Stomach (tissue), 9 donors: ENCODE data around the gene CRTC2. TPM values are rescaled to one million over a fixed set of nuclear protein-coding genes. Genes with fewer than 3 reads are reported as not detected.
A peak's percentile ranks its signal among the peaks of the same experiment; 100 is the strongest.

ENCODE experiments used
- DNase-seq, 2 donors: peaks; one replicate each; pipeline versions ENCODE4 v3.0.0 to v3.0.0-alpha.2; 2013 to 2019
- H3K27ac ChIP-seq, 5 donors: fragments of 200-600 bp in 4 of 5; sonication (generic) in 4 of 5; one replicate each; pipeline ENCODE4 v1.5.1; 2013 to 2019; ENCODE audit warnings: mild to moderate bottlenecking in 1 of 5, moderate library complexity in 1 of 5
- H3K27me3 ChIP-seq, 3 donors: fragments of 200-600 bp; sonication (generic); one replicate each; pipeline ENCODE4 v1.5.1; 2017 to 2019; ENCODE audit warnings: mixed run types in 1 of 3
- H3K36me3 ChIP-seq, 4 donors: fragments of 200-600 bp; sonication (generic); 1 replicate in 3 of 4; 2 replicates in 1 of 4; pipeline ENCODE4 v1.5.1; 2016 to 2019
- H3K4me1 ChIP-seq, 4 donors: fragments of 200-600 bp; sonication (generic); one replicate each; pipeline ENCODE4 v1.5.1; 2016 to 2019
- H3K4me3 ChIP-seq, 4 donors: fragments of 200-600 bp; sonication (generic) in 3 of 4; one replicate each; pipeline ENCODE4 v1.5.1; 2016 to 2019; ENCODE audit warnings: mild to moderate bottlenecking in 1 of 4
- H3K9me3 ChIP-seq, 4 donors: fragments of 200-600 bp; sonication (generic); one replicate each; pipeline ENCODE4 v1.5.1; 2016 to 2019
- CTCF ChIP-seq, 7 experiments: fragments of 450-650 bp in 4 of 7; fragments of 200-600 bp in 3 of 7; sonication (generic) in 3 of 7; IDR thresholded peaks; one replicate each; pipeline ENCODE4 v1.5.1; 2016 to 2019; ENCODE audit warnings: antibody characterized with exemption in 7 of 7, control low read depth in 2 of 7, mild to moderate bottlenecking in 1 of 7
- EP300 ChIP-seq: sonication (generic); formaldehyde crosslinking; IDR thresholded peaks from one replicate; pipeline ENCODE4 v1.6.1; 2017; ENCODE audit warnings: antibody characterized with exemption
- POLR2A ChIP-seq, 4 donors: fragments of 450-650 bp; IDR thresholded peaks; one replicate each; pipeline ENCODE4 v1.6.1; 2016; ENCODE audit warnings: antibody characterized with exemption in 4 of 4, control low read depth in 2 of 4, mild to moderate bottlenecking in 1 of 4, moderate library complexity in 1 of 4
- POLR2AphosphoS5 ChIP-seq, 3 donors: sonication (generic); formaldehyde crosslinking; IDR thresholded peaks; one replicate each; pipeline ENCODE4 v1.6.1; 2016; ENCODE audit warnings: antibody characterized with exemption in 3 of 3
- WGBS, 5 donors: extraction: QIAGEN DNeasy Blood & Tissue Kit in 3 of 5; methylation state at CpG; one replicate each; pipeline versions ENCODE4 v1.1.5 to v1.1.7; 2013 to 2018; 5-methylcytosine and 5-hydroxymethylcytosine counted together
- intact Hi-C: fragments of 100-400 bp; cut with DNase I; formaldehyde crosslinking; loops from one replicate; pipeline ENCODE4 v1.15.1; 2023; ENCODE audit warnings: low total_unique reads
- polyA plus RNA-seq, 3 donors: library from polyadenylated mRNA; stranded (reverse); fragments of 200-250 nt; gene quantifications; one replicate each; pipeline ENCODE4 v1.2.3, GENCODE V29; 2013
- total RNA-seq, 5 donors: library from RNA; depleted of rRNA; stranded (reverse); fragments of >200 nt; gene quantifications; one replicate each; pipeline versions ENCODE4 v1.1.0 to v1.2.3, GENCODE V29; 2014 to 2016
- donor health status: healthy with polysubstance abuse.
- donor health status: Bipolar disorder and iron deficiency.
- donor health status: healthy.

CRTC2 gene
- total and polyA plus RNA-seq, 8 donors, result 1.4 to 49.6 (median 21.6) TPM

GRCh38 chr1:153921803-153922075 is 36.7 kb downstream of the CRTC2 start:
- DNase-seq, result peak in 1 of 2 donors; percentile 37
- H3K4me3 ChIP-seq, result peak overlapping the region; percentile 89 to 93 (median 90)
- 1 to 4% (median 3%) methylated on average over 10 of the region's 10 CpGs for WGBS, 5 donors
- peaks cover 31 to 62% (median 51%) of the 10 kb centered on the region in 4 donors for H3K4me1 ChIP-seq
- intact Hi-C loops, result no loop called here
- peaks cover 0 to 6% (median 3%) of the 10 kb centered on the region in 4 donors for H3K36me3 ChIP-seq
- H3K27ac ChIP-seq, result peak overlapping the region; percentile 53 to 93 (median 92)
- H3K27me3 ChIP-seq, result no peaks in the 10 kb centered on the region
- TF ChIP-seq CTCF (IDR thresholded peaks at IDR 0.05), result no peak
- no peak for TF ChIP-seq POLR2A (IDR thresholded peaks at IDR 0.05)
- TF ChIP-seq EP300, result no peak
- TF ChIP-seq POLR2AphosphoS5 (IDR thresholded peaks at IDR 0.05), result no peak
- no peaks in the 10 kb centered on the region for H3K9me3 ChIP-seq

GRCh38 chr1:153921080-153921802 is 37.2 kb downstream of the CRTC2 start:
- no peaks in the 10 kb centered on the region for H3K27me3 ChIP-seq
- 12 to 21% (median 15%) methylated on average over 3 of the region's 3 CpGs for WGBS, 5 donors
- H3K27ac ChIP-seq, result peak overlapping the region; percentile 53 to 93 (median 92)
- no peak for DNase-seq
- peaks cover 31 to 63% (median 53%) of the 10 kb centered on the region in 4 donors for H3K4me1 ChIP-seq
- peak overlapping the region; percentile 89 to 93 (median 90) for H3K4me3 ChIP-seq
- no peak for TF ChIP-seq CTCF (IDR thresholded peaks at IDR 0.05)
- TF ChIP-seq POLR2AphosphoS5 (IDR thresholded peaks at IDR 0.05), result no peak
- no peak for TF ChIP-seq EP300
- no peak for TF ChIP-seq POLR2A (IDR thresholded peaks at IDR 0.05)
- H3K36me3 ChIP-seq, result peaks cover 0 to 6% (median 3%) of the 10 kb centered on the region in 4 donors
- intact Hi-C loops, result no loop called here
- no peaks in the 10 kb centered on the region for H3K9me3 ChIP-seq

- peak overlapping the region in 3 of 5 donors; percentile 19 to 93 (median 34) for H3K27ac ChIP-seq
- intact Hi-C loops, result no loop called here
- H3K4me3 ChIP-seq, result peak overlapping the region in 2 of 4 donors; percentile 90 to 93
- no peak for TF ChIP-seq POLR2A (IDR thresholded peaks at IDR 0.05)
- TF ChIP-seq EP300, result no peak
- no peak for TF ChIP-seq POLR2AphosphoS5 (IDR thresholded peaks at IDR 0.05)
- TF ChIP-seq CTCF (IDR thresholded peaks at IDR 0.05), result no peak
- 42 to 51% (median 45%) methylated on average over 4 of the region's 4 CpGs for WGBS, 5 donors
- peaks cover 31 to 70% (median 53%) of the 10 kb centered on the region in 4 donors for H3K4me1 ChIP-seq
- H3K9me3 ChIP-seq, result no peaks in the 10 kb centered on the region
- H3K36me3 ChIP-seq, result peaks cover 0 to 13% (median 7%) of the 10 kb centered on the region in 4 donors
- peak in 1 of 2 donors; percentile 39 for DNase-seq
- H3K27me3 ChIP-seq, result no peaks in the 10 kb centered on the region
Measured at GRCh38 chr1:153919876-153920852, 38.2 kb downstream of the CRTC2 start.

GRCh38 chr1:153916297-153916696 is 42.1 kb downstream of the CRTC2 start:
- H3K36me3 ChIP-seq, result peaks cover 0 to 22% (median 12%) of the 10 kb centered on the region in 4 donors
- 80 to 92% (median 85%) methylated on average over 4 of the region's 4 CpGs for WGBS, 5 donors

More at GRCh38 chr1:153916297-153916696, 42.1 kb downstream of the CRTC2 start:
- Histone ChIP-seq H3K27me3 (no peaks in the 10 kb centered on the region), H3K4me3 (no peak overlapping the region), H3K4me1 (peaks cover 17 to 79% (median 52%) of the 10 kb centered on the region in 4 donors), H3K27ac (no peak overlapping the region), H3K9me3 (no peaks in the 10 kb centered on the region)
- TF ChIP-seq POLR2A (IDR thresholded peaks at IDR 0.05), result no peak
- no peak for TF ChIP-seq EP300
- no peak for TF ChIP-seq CTCF (IDR thresholded peaks at IDR 0.05)
- TF ChIP-seq POLR2AphosphoS5 (IDR thresholded peaks at IDR 0.05), result no peak
- intact Hi-C loops, result no loop called here
- no peak for DNase-seq
